Transverse colon (tissue), 4 donors: ENCODE results near the gene IL12A.

Experiments used
- POLR2AphosphoS5 ChIP-seq, 3 donors: sonication (generic); formaldehyde crosslinking; IDR thresholded peaks; one replicate each; pipeline ENCODE4 v1.6.1; 2016; ENCODE audit warnings: antibody characterized with exemption in 3 of 3
- TF ChIP-seq, protein P1 (sequence below), 5 experiments: fragments of 200-600 bp in 3 of 5; fragments of 450-650 bp in 2 of 5; sonication (generic) in 3 of 5; IDR thresholded peaks; 1 replicate in 2 of 5; 2 replicates in 3 of 5; pipeline ENCODE4 v1.5.1; 2016 to 2017; ENCODE audit warnings: antibody characterized with exemption in 5 of 5, inconsistent platforms in 3 of 5, mild to moderate bottlenecking in 2 of 5, moderate library complexity in 1 of 5

GRCh38 chr3:159978918-159979703, 9.5 kb upstream of the IL12A start:
- no peak for TF ChIP-seq POLR2AphosphoS5 (IDR thresholded peaks at IDR 0.05)
- TF ChIP-seq, protein P1, sequence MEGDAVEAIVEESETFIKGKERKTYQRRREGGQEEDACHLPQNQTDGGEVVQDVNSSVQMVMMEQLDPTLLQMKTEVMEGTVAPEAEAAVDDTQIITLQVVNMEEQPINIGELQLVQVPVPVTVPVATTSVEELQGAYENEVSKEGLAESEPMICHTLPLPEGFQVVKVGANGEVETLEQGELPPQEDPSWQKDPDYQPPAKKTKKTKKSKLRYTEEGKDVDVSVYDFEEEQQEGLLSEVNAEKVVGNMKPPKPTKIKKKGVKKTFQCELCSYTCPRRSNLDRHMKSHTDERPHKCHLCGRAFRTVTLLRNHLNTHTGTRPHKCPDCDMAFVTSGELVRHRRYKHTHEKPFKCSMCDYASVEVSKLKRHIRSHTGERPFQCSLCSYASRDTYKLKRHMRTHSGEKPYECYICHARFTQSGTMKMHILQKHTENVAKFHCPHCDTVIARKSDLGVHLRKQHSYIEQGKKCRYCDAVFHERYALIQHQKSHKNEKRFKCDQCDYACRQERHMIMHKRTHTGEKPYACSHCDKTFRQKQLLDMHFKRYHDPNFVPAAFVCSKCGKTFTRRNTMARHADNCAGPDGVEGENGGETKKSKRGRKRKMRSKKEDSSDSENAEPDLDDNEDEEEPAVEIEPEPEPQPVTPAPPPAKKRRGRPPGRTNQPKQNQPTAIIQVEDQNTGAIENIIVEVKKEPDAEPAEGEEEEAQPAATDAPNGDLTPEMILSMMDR (IDR thresholded peaks at IDR 0.05), result no peak
